GM04504 (cell line): Measurements from ENCODE around the gene NPAS3.
A peak's percentile ranks its signal among the peaks of the same experiment; 100 is the strongest.

Experiments used
- DNase-seq: peaks from one replicate; pipeline ENCODE4 v3.0.0-alpha.2; 2012; ENCODE audit warnings: low read depth

The NPAS3 gene

DNA sequence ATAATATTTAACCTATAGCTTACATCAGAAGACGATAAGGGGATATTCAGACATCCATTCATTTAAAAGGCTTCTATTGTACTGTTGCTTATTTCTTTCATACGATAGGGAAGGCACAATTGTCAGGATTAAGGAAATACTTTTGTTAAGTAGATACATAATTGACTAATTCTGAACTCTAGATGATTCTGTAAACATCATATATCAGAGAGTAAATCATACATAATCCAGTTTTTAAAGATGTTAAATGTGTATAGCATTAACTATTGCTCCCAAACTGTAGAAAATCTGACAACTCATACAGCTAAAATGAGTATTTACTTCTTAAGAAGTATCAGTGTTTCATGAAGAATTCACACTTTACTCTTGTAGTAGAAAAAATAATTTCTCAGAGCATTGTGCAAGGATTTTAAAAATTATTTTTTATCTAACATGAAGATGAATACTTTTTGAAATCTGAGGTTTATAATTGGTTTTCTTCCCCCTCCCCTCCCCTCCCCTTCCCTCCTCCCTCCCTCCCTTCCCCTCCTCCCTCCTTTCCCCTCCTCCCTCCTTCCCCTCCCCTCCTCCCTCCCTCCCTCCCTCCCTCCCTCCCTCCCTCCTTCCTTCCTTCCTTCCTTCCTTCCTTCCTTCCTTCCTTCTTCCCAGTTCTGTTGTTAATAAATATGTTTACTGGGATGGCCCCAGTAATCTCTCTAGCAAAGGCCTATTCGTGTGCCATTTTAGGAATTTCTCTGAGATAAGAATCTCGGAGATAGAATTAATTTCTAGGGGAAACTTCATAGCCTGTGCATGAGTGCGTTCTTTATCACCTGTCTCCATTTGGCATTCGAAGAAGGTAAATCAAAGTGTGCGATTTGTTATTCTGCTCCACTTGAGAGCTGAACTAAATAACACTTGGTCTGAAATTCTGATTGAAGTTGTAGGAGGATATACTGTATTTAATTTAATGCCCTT, 2.3 kb downstream of the NPAS3 start:
- no peak for DNase-seq

DNA sequence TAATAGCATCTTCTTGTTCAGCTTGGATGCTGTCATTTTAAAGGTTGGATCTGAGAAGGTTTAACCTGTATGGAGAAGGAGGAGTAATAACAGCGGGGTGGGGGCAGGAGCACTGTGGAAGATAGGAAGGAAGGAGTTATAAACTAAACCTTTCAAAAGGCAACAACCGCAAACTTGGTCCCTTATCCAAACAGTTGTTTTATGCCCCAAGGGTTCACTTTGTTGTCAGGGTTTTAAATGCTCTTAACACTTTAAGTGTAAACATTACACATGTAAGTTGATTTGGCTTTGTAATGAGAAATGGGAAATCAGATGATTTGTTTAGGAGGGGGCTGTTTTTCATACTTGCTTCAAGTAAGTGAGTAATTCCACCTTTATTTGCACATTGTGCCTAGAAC, 3.0 kb downstream of the NPAS3 start:
- no peak for DNase-seq

DNA sequence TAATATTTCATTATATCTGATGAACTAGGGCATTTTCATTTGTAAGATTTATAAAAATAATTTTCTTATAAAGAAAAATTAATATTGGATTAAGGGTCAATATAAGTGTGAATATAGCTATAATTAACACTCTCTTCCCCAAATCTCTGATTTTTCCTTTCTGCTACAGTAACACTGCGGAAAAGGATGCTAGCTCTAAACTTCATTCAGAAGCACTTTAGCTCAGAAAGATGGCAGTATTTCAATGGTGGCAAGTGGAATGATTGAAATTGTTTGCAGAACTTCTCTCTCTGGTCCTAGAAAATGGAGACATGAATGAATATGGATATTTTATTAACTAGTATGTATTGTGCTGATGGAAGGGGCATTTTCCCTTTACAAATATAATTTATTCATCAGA, 8.4 kb downstream of the NPAS3 start:
- DNase-seq: no peak

DNA sequence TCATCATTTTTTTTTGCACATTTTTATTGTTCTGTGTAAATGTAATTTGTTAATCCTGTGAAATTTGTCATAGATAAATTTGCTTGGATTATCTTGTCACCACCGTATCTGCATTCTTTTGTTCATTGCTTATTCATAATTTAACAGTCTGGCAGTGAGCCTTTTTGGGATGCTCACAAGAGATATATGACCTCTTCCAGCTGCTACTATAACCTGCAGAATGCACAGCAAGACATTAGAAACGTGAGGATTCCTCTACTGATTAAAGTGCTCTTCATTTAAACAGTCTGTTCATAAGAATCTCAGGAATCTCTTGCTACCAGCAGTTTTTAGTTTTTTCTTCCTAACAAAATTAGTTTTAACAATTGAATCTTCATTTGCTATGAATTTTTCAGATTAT, 9.1 kb downstream of the NPAS3 start:
- no peak for DNase-seq

DNA sequence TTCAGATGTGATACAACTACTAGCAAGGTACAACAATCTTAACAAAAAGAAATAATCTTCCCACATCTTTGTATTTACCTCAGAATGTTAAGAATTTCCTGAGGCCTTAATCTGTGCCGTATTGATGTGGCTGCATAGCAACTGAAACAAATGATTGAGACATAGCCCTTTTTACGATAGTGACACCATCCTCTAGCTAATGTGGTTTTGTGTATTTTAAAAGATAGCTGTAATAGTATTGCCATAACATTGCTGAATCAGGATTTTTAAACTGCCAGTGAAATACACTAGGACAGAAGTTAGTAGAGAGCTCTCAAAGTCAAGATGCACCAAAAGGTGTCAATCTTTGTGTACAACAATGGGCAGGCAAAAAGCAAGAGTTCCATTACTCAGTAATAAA, 11.9 kb downstream of the NPAS3 start:
- DNase-seq: no peak

DNA sequence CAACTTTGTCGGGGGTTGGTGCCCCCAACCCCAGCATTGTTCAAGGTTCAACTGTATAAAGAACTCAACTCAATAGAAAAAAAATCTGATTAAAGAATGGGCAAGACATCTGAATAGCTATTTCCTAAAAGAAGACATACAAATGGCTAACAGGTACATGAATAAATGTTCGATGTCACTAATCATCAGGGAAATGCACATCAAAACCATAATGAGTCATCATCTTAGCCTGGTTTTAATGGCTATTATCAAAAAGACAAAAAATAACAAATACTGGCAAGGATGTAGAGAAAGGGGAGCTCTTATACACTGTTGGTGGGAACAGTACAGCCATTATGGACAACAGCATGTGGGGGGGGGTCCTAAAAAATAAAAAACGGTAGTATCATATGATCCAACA, 28.7 kb downstream of the NPAS3 start:
- no peak for DNase-seq

DNA sequence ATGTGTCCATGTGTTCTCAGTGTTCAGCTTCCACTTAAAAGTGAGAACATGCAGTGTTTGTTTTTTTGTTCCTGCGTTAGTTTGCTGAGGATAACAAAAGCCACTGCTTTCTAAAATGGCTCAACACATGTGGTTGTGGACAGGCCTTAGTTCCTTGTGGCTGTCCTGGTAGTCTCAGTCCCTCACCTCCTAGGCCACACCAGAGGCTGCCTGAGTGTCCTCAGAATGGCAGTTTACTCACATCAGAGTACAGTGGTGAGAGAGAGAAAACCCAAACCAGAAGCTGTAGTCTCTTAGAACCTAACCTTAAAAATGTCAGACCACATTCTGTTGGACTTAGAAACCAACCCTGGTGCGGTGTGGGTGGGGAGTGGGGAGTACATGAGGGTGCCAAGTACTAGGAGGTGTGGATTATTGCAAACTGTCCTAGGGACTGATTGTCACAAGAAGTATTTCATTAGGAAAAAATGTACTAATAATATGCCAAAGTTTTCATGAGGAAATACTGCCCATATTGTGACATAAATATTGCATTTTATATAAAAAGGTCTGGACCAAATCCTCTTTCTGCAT, 30.4 kb downstream of the NPAS3 start:
- DNase-seq: no peak

DNA sequence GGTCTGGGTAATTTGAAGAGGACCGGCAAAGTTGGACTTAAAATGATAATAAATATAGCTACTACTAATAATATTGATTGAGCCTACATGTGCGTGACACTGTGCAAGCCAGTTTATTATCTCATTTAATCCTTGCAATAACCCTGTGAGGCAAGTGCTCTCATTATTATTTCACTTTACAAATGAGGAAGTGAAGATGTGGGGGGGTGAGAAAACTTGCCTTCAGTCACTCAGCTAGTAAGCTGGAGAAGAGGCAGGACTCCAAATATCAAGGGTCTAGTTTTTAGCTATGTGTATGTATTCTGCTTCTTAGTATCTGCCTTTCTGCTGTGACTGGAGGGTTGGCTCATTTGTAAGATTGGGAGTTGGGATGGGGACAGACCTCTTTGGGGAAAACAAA, 39.2 kb downstream of the NPAS3 start:
- DNase-seq: no peak

DNA sequence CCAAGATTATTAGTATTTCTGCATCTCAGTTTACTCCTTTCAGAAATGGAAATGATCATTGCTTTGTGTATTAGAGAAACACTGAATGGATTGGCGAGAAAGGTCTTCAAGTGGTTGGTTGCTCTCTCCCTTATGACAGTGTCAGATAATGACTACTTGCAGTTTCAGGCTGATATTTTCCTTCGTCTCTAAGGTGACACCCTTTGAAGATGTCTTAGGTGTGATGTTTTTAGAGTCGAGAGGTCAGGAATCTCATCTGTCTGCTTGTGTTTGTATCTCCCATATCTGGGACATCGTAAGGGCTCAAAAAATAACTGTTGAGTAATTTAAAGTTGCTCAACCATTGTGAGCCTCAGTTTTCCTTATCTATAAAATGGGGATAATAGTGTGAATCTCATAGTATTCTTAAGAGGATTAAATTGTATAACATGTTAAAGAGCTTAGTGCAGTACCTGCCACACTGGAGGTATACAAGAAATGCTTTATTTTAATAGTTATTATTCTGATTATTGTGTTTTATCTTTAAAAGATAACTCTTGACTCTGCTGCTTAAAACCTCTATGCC, 40.1 kb downstream of the NPAS3 start:
- DNase-seq: no peak

DNA sequence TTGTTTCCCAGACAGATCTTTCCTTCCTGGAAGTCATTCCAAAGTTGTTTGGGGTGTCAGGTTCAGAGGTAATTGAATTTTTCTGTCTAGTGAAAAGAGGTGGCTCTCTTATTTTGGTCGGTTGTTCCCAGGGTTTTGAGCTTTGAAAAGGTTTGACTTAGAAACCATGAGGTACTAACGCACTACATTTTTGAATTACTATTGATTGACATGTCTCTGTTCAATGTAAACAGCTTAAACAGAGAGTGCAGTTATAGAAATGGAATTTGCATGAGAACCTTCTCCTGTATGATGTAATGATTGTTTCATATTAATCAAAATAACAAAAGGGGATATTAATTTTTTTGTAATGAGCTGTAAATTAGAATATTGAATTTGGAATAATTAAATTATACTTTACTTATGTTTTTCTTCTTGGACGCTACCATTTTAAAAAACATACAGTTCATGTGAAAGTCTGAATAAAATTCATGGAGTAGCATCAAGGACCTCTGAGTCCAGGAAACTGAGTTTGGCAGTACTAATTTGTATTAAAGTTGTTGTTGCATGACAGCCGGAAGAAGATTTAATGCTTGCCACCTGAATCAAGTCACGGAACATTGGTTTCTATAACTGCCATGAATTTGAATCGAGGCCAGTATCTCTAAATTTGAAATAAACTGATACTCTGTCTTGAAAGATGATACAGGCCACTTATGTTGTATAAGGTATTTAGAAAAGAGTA, 41.7 kb downstream of the NPAS3 start:
- no peak for DNase-seq

DNA sequence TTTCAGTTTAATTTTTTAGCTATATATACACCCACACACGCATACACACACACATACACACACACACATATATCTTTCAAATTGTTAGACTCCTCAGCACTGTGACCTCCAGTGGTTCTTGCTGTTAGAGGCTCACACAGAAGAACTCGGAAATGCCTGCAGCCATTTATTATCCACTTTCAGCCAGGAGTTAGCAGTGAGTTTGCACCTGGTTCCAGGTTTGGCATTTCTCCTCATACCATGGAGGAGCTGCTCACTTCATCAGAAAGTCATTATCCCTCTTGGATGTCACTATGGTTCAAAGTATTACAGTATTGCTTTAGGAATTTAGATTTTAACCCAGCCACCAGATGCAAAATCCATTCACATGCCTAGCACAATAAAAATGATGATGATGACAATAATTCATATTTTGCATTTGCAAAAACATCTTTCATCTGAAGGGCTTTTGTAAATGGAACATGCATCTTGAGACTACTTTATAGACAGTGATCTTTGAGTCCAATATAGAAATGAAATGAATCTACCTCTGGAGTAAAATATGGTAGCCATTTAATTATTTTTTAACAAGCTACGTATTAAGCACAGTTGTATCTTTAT, 42.3 kb downstream of the NPAS3 start:
- no peak for DNase-seq

DNA sequence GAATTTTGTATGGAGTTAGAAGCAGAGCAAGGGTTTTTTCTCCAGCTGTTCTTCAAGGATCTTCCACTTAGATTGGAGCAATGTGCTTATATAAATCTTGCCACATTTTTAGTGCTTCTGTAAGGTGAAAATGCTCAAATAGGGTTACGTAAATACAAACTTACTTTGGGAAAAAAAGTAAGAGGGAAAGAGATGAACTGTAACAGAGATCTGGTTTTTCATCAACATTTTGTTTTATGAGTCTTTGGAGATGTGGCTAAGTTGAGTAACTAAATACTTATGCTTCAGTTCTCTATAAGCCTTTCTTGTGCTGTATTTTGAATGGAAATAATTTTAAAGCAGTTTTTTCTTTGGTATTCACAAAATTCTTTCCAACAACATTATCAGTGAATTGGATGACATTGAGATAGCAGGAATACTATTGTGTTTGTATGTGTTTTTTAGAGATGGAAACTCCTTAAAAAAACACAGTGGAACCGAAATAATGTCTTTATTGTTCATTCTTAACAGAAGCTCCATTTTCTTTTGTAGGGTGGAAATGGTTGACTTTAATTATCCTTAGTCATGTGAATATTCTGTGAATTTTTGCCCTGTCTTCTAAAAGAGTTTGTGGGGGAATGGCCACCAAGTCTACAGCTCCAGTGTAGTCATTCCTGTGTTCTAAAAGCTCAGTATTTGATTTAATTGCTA, 45.7 kb downstream of the NPAS3 start:
- DNase-seq: no peak

DNA sequence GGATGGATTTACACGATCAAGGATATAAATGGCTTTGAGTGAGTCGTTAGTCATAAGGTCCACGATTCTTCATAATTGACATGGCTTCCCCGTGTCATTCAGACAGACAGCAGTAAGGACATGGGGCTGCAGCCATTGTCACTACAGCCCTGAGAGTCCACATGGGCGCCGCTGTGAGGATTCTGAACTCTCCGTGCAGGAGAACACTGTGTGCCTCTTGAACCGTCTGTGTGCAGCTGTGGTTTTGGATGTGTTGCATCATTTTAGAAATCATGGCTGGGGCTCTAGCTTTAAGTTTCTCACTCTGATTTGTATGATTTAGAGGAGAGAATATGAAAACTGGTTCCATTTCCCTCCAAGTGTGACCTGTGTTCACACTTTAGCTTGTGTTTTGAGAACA, 47.2 kb downstream of the NPAS3 start:
- no peak for DNase-seq

DNA sequence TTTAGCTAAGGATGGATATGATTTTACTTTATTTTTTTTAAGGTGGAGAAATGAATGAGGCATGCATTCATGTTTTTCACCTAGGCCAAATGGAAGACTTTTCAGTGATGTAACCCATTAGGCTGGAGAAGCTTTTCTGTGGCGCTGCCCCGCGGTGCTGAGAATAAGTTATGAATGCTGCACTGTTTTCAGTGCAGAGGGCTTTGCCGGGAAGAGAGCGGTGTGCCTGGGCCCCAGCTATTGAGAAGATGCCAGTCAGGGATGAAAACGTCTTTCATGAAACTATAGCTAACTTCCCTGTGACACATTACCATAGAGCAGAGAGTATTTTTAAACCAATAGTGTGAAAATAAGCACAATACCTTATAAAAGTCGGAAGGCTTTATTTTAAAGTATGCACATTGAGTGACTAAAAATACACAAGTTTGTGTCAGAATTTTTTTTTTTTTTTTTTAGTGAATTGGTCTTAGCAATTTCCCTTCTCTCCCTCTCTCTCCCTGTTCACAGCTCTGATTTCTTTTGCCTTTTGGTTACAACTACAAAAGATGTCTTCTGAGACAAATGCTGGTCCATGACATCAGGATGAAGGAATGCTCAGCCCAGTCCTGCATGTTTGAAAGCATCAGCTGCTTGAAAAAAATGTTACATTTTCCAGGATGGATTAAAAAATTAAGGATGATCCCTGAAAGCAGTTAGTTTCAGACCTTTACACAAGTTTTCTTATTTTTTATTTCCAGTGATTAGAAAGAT, 48.3 kb downstream of the NPAS3 start:
- DNase-seq: peak; percentile 14

DNA sequence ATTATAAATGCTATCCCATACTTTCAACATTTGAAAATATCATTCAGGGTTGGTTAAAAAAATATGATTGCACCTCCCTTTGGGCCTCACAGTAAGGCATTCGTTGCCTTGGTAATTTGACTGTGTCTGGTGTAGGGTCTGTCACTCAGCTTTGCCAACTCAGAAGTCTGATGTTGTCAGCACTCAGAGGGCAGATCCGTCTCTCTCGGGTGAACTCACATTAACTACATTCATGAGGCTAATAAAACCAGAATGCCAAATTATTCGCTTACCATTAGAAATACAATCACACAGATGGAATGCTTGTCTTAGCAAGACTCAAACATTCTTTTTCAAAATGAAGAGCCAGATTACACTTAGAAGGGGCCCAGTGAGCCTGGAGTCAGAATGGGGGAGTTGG, 53.0 kb downstream of the NPAS3 start:
- no peak for DNase-seq

DNA sequence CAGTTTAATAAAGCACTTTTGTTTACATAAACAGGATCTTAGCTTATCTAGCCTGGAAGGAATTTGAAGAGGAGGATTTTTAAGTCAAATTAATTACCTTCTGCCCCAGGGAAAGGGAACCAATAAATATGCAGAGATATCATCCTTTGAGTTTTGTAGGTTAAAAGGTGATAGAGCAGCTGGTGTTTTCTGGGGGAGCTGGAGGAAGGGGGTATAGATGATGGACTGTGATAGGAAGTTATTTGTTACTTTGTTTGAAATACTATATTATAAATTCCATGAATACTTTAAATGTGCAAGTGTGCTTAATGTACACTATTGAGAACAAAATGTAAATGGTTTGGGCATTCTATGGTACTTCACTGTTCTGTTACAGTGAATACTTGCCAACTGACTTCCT, 55.2 kb downstream of the NPAS3 start:
- no peak for DNase-seq

DNA sequence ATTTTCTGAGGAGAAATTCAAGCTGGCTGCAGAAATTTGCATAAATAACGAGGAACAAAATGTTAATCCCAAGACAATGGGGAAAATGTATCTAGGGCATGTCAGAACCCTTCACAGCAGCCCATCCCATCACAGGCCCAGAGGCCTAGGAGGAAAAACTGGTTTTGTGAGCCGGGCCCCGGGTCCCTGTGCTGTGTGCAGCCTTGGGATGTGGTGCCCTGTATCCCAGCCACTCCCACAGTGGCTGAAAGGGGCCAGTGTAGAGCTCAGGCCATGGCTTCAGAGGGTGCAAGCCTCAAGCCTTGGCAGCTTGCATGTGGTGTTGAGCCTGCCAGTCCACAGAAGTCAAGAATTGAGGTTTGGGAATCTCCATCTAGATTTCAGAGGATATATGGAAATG, 57.7 kb downstream of the NPAS3 start:
- no peak for DNase-seq

DNA sequence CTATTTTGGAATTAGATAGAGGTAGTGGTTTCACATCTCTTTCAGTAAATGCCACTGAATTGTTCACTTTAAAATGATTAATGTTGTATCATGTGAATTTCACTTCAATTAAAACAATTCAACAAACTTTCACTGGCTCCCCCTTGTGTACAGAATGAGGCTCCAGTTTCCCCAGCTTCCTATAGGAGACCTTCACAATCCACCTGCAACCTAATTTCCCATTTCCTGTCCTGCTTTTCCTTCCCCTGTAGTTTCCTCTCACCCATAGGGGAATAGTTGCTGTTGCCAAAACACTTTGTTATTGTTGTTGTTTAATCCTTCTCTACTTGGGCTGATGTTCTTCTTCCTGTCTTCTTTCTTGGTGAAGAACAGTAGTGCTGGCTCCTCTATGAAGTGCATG, 59.8 kb downstream of the NPAS3 start:
- DNase-seq: no peak

DNA sequence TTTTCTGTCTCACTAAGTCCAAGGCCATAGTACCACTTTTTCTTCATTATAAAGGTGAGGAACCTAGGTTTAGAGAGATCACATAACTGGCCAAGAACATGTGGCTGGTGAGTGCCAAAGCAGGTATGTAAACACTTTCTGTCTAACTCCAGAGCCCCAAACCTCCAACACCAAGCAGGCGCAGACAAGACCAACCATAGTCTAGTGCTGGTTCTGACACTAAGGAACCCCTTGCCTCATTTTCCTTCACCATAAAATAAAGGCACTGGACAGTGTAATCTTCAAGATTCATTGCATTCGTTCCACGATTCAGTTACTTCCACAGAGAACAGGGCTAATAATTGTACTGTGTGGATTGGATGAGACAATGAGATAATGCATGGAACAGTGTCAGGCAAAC, 71.0 kb downstream of the NPAS3 start:
- DNase-seq: no peak

DNA sequence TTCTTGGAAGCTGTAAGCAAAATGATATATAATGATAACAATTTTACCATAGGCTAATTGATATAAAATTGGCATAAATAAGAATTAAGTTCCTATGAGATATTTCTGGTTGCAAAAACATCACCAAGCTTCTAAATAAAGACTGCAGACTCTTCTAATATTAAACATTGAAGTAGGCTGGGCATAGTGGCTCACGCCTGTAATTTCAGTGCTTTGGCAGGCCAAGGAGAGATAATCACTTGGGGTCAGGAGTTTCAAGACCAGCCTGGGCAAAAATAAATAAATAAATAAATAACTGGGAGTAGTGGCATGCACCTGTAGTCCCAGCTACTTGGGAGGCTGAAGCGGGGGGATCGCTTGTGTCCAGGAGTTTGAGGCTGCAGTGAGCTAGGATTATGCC, 71.8 kb downstream of the NPAS3 start:
- DNase-seq: no peak

DNA sequence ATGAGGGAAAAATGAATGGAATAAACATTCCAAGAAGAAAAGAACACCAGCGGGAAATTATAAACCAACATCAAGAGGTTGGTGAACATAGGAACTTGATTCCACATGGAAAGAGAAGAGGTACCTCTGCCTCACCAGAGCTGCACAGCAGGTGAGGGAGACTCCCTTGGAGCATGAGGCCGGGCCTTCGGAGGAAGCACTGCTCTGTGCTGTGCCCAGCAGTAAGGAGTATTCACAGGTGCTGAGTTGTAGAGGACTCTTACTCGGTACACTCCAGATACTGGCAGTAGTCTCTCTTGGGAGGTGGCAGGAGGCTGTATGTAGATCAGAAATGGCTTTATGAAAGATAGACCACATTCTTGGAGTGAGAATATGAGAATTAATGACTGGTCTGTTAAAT, 76.0 kb downstream of the NPAS3 start:
- no peak for DNase-seq
